GM12892 (cell line): Measurements from ENCODE around the gene MTSS2.

Experiments
- DNase-seq: peaks from one replicate; pipeline ENCODE4 v3.0.0; 2011; ENCODE audit not compliant: insufficient read length
- FAIRE-seq: peaks from 2 replicates; lab custom pipeline; 2011; peaks lifted over from hg19 to GRCh38; lab: Jason Lieb, UNC
- POLR2A ChIP-seq: IDR thresholded peaks from 2 replicates; pipeline ENCODE4 v1.6.1; 2011; ENCODE audit warnings: low read depth, low read length, control low read depth
- POLR2AphosphoS5 ChIP-seq: IDR thresholded peaks from 2 replicates; pipeline ENCODE4 v1.6.1; 2011; ENCODE audit warnings: low read depth, low read length, control low read depth
- TAF1 ChIP-seq: IDR thresholded peaks from 2 replicates; pipeline ENCODE4 v1.6.1; 2011; ENCODE audit warnings: low read depth, mild to moderate bottlenecking, control low read depth, low read length, borderline replicate concordance

The MTSS2 gene

GRCh38 chr16:70724146-70725023, 38.5 kb upstream of the MTSS2 start:
- DNase-seq (no peak), FAIRE-seq (no peak)
- TF ChIP-seq POLR2A: no peak

GRCh38 chr16:70723740-70724145, 37.9 kb upstream of the MTSS2 start:
- no peak for FAIRE-seq

GRCh38 chr16:70721202-70721963, 35.5 kb upstream of the MTSS2 start:
- TF ChIP-seq POLR2A (no peak), POLR2AphosphoS5 (no peak), TAF1 (no peak)
- no peak for FAIRE-seq

More at GRCh38 chr16:70723740-70724145, 37.9 kb upstream of the MTSS2 start:
- no peak for TF ChIP-seq POLR2A
- no peak for TF ChIP-seq POLR2AphosphoS5
- TF ChIP-seq TAF1: no peak
- DNase-seq: no peak

GRCh38 chr16:70720425-70721201, 34.8 kb upstream of the MTSS2 start:
- TF ChIP-seq POLR2A (no peak), POLR2AphosphoS5 (no peak), TAF1 (no peak)
- no peak for DNase-seq
- no peak for FAIRE-seq

More at GRCh38 chr16:70721202-70721963, 35.5 kb upstream of the MTSS2 start:
- DNase-seq: no peak

GRCh38 chr16:70717065-70717464, 31.2 kb upstream of the MTSS2 start:
- FAIRE-seq: no peak
- TF ChIP-seq TAF1 (no peak), POLR2A (no peak), POLR2AphosphoS5 (no peak)
- no peak for DNase-seq

- TF ChIP-seq TAF1: no peak
- TF ChIP-seq POLR2AphosphoS5: no peak
- no peak for TF ChIP-seq POLR2A
- DNase-seq (no peak), FAIRE-seq (no peak)
Observed at GRCh38 chr16:70715860-70716357, 30.1 kb upstream of the MTSS2 start.

GRCh38 chr16:70715055-70715858, 29.4 kb upstream of the MTSS2 start:
- TF ChIP-seq TAF1: no peak
- TF ChIP-seq POLR2AphosphoS5: no peak
- TF ChIP-seq POLR2A: no peak
- FAIRE-seq (no peak), DNase-seq (no peak)

- TF ChIP-seq POLR2AphosphoS5 (no peak), TAF1 (no peak), POLR2A (no peak)
- no peak for FAIRE-seq
- no peak for DNase-seq
Observed at GRCh38 chr16:70714581-70715054, 28.8 kb upstream of the MTSS2 start.

GRCh38 chr16:70713824-70714223, 28.0 kb upstream of the MTSS2 start:
- TF ChIP-seq POLR2A: no peak
- TF ChIP-seq POLR2AphosphoS5: no peak
- TF ChIP-seq TAF1: no peak
- FAIRE-seq (no peak), DNase-seq (no peak)

GRCh38 chr16:70713342-70713741, 27.5 kb upstream of the MTSS2 start:
- no peak for TF ChIP-seq POLR2AphosphoS5
- TF ChIP-seq POLR2A: no peak
- TF ChIP-seq TAF1: no peak
- FAIRE-seq (no peak), DNase-seq (no peak)
